ENCODE measurements around the gene CSKMT. TPM values are rescaled to one million over a fixed set of nuclear protein-coding genes. Genes with fewer than 3 reads are reported as not detected.

CSKMT gene
- total RNA-seq, 3 donors from 2014 or later: 11.6 to 18.6 (median 13.3) TPM

DNA sequence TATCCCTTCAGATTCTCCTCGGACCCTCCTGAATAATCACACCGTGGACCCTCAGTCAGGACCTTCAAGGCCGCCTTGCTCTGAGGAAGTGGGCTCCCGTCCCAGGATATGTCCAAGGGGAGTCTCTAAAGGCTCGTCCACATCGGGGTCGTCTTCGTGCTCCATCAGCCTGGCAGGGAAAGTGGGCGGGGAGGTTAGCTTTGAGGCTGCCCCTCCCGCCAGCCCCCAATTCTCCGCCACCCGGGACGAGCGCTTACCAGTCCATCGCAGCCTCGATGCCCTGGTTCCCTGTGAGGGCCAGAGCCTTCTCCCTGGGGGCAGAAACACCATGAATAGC lies 13.3 kb downstream of the CSKMT start:
- H3K9me3 ChIP-seq: no peaks in the 10 kb centered on the region
- intact Hi-C loops (cut with DNase I, micrococcal nuclease): no loop called here
- peak overlapping the region; percentile 99 for H3K4me3 ChIP-seq
- ATAC-seq (peak; percentile 26), DNase-seq (no peak)
- no peaks in the 10 kb centered on the region for H3K36me3 ChIP-seq (ENCODE audit: low read depth)
- peaks cover 21% of the 10 kb centered on the region for H3K4me1 ChIP-seq (ENCODE audit: low read depth)
- no peak for TF ChIP-seq CTCF (IDR thresholded peaks at IDR 0.05)

DNA sequence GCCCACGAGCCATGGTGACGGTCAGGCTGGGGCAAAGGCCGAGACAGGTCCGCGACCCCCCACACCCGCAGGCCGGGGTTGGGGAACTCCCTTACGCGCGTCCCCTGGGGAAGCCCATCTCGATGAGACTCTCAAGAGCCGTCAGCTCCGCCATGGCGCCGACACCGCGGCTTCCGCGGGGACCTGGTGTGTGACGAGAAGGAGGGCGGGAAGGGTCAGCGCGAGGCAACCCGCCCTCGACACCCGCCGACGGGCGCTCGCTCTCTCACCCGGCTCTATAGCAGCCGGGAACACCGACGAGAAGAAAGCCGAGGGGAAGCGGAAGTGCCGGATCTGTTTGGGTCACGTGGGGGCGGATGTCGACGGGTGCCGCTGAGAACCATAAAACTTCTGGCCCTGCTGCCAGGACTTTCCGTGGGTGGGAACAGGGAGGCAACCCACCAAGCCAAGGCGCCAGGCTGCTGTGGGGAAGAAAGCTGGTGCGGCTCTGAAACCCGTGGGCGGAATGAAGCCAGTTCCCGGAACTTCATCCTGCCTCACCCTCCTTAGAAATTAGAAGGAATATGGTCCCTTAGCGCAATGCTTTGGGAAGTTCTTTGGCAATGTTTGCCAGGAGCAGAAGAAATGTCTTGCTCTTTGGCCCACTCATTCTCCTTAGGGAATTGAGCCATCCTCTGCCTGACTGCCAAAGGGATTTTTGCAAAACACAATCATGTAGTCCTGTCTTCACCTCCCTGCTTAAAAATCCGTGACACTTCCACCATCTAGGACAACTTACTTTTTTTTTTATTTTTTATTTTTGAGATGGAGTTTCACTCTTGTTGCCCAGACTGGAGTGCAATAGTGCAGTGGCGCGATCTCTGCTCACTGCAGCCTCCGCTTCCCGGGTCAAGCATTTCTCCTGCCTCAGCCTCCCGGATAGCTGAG lies 13.9 kb downstream of the CSKMT start, which contains the start of gene UBXN1:
Gene UBXN1 (minus strand): TSS at position 304 of the 927 bp plus-strand sequence. CDS start 150 bp downstream, at position 154.
- intact Hi-C loops (cut with DNase I, micrococcal nuclease): no loop called here
- peaks cover 19% of the 10 kb centered on the region for H3K4me1 ChIP-seq (ENCODE audit: low read depth)

GRCh38 chr11:62680825-62681240 lies 15.7 kb downstream of the CSKMT start:
- Histone ChIP-seq H3K36me3 (ENCODE audit: low read depth) (no peaks in the 10 kb centered on the region), H3K9me3 (no peaks in the 10 kb centered on the region), H3K4me3 (no peak overlapping the region), H3K4me1 (ENCODE audit: low read depth) (peaks cover 19% of the 10 kb centered on the region)
- TF ChIP-seq CTCF (IDR thresholded peaks at IDR 0.05): no peak
- ATAC-seq (peak; percentile 78), DNase-seq (peak in 2 of 3 donors; percentile 34 to 65)
- intact Hi-C loops (cut with DNase I, micrococcal nuclease): no loop called here

More for the DNA sequence above, 13.9 kb downstream of the CSKMT start, which contains the start of gene UBXN1:
- ATAC-seq (peak; percentile 91), DNase-seq (peak; percentile 90 to 94 (median 93))
- peak within 1 kb of the TSS; percentile 99 for H3K4me3 ChIP-seq
- TF ChIP-seq CTCF (IDR thresholded peaks at IDR 0.05): no peak
- no peaks in the 10 kb centered on the region for H3K36me3 ChIP-seq (ENCODE audit: low read depth)
- H3K9me3 ChIP-seq: no peaks in the 10 kb centered on the region

- peak; percentile 73 for ATAC-seq
- Histone ChIP-seq H3K36me3 (ENCODE audit: low read depth) (no peaks in the 10 kb centered on the region), H3K4me1 (ENCODE audit: low read depth) (peaks cover 18% of the 10 kb centered on the region), H3K4me3 (no peak overlapping the region), H3K9me3 (no peaks in the 10 kb centered on the region)
- TF ChIP-seq CTCF (IDR thresholded peaks at IDR 0.05): no peak
- intact Hi-C loops (cut with DNase I, micrococcal nuclease): no loop called here
- DNase-seq: peak; percentile 52 to 74 (median 68)
These were observed 17.4 kb downstream of the CSKMT start for GRCh38 chr11:62682518-62682917.

GRCh38 chr11:62687508-62688396 lies 22.6 kb downstream of the CSKMT start:
- Histone ChIP-seq H3K4me1 (ENCODE audit: low read depth) (peaks cover 5% of the 10 kb centered on the region), H3K4me3 (no peak overlapping the region), H3K9me3 (no peaks in the 10 kb centered on the region), H3K36me3 (ENCODE audit: low read depth) (no peaks in the 10 kb centered on the region)
- intact Hi-C loops (cut with DNase I, micrococcal nuclease): no loop called here
- TF ChIP-seq CTCF (IDR thresholded peaks at IDR 0.05): no peak
- peak; percentile 37 for ATAC-seq
- DNase-seq: peak in 1 of 3 donors; percentile 56
